Stimulated activated CD8-positive, alpha-beta memory T cell treated with anti-CD3 and anti-CD28 coated beads, Interleukin-7, amount 100 ng/mL, for 24 hours (primary cell): ENCODE data around the gene AFAP1L1.

Source experiments
- DNase-seq: peaks from one replicate; pipeline ENCODE4 v3.0.0-alpha.2; 2020; ENCODE audit warnings: low read depth

The AFAP1L1 gene

DNA sequence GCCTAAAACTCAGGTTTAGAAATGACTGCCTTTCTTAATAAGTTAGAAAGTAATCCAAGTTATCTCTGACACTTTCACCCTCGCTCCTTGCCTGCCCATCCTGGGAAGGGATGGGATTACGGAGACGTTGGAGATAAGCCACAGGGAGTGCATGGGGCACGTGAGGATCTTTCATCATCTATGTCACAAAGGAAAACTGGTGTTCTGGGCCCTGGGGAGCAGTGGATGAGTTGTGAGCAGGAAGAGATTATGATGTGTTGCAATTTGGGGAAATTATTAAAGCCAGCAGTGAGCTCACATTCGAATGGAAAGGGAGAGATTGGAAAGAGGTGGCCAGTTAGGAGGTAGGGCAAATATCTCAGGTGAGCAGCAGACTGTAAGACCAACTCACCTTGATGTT is 12.8 kb downstream of the AFAP1L1 start:
- DNase-seq, result no peak

DNA sequence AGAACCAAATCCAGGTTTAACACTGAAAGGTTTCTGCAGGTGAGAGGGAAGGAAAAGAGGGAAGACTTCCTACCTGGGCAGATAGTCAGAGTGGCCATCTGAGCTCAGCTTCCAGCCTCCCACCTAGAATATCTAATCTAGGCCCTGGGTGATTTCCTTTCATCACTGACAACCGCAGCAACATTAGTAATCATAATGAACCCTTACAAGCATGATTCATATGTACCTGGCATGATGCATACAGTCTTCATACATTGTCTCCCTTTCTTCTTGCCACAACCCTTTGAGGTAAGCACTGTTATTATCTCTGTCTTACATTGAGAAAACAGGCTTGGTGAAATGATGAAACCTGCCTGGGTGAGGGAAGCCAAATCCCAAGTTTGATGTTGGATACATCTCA is 13.5 kb downstream of the AFAP1L1 start:
- no peak for DNase-seq

- DNase-seq, result no peak
Measured at GRCh38 chr5:149288436-149288835, 16.8 kb downstream of the AFAP1L1 start.

DNA sequence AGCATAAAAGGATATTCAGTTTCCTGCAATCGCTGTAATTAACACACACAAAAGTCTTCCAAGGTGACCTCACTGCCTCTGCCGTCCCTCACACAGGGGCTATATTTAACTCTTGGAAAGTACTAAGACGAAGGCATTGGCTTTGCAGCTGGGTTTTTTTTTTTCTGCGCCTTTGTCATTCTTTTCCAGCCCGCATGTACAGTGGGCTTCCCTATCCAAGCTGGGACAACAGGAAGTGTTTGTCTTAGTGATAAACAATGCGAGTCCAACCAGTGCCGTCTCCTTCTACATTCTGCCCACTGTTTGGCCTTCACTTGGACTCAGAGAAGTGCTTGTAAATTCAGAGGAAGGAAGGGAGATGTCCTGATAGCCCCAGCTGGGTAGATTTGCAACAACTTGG is 17.6 kb downstream of the AFAP1L1 start:
- DNase-seq, result no peak

GRCh38 chr5:149294872-149295829 is 23.5 kb downstream of the AFAP1L1 start:
- DNase-seq, result no peak

GRCh38 chr5:149297340-149298025 is 25.8 kb downstream of the AFAP1L1 start:
- DNase-seq, result no peak

DNA sequence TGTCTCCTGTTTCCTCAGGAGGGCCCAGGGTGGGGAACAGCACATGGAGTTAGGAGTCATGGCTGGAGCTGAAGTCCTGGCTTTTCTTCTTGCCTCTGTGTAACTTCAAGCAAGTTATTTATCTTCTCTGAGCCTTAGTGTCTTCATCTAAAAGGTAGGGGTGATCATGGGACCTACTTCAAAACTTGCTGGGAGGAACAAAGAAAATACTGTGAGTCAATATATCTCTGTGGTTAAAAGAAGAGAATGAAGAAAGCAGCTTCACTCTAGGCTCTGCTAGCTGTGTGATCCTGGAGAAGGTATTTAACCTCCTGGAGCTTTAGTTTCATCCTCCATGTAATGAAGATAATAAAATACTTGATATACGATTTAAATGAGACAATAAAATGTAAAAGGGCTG is 26.5 kb downstream of the AFAP1L1 start:
- no peak for DNase-seq

DNA sequence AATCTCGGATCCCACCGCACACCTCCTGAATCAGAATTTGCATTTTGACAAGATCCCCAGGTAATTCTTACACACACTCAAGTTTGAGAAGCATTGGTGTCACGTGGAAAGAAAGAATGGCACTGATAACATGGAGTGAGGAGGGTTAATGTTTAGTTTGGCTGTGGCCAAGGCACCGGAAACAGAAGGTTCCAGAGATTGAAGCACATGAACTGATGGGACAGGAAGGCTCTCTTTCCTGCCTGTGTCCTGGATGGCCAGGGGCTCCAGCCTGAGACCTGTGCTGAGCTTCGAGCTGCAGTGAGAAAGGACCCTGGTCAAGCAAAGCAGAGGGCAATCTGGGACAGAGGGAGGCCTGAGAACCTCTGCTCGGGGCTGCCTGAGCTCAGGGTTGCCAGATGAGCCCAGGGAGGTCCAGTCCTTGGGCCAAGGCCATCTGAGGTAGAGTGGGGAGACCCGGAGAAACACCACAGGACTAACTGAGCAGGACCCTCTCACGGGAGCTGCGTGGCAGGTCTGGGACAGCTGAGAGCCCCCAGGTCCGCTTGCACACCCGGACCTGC is 27.3 kb downstream of the AFAP1L1 start:
- DNase-seq, result no peak

- DNase-seq, result no peak
Measured at GRCh38 chr5:149299451-149300054, 27.9 kb downstream of the AFAP1L1 start.

DNA sequence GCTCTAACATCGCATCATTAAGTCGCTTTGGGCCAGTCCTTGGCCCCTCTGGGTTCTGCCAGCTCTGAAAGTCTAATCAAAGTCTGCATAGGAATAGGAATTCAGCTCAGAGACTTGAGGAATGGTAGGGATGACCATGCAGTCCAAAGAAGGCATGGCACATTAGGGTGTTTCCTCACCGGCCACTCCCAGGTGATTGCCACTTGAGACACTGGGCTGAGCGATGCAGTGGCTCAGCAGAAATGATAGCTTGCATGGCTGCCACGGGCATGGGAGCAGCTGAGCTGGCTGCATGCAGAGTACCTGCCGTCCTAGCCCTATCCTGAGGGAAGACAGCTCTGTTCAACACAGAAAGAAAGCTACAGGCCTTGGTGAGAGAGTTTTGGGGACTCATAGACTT is 28.8 kb downstream of the AFAP1L1 start:
- DNase-seq, result no peak

- no peak for DNase-seq
Measured at GRCh38 chr5:149301049-149301743, 29.5 kb downstream of the AFAP1L1 start.

GRCh38 chr5:149301744-149302380 is 30.2 kb downstream of the AFAP1L1 start:
- DNase-seq, result no peak

GRCh38 chr5:149302641-149303040 is 31.0 kb downstream of the AFAP1L1 start:
- DNase-seq, result no peak

- DNase-seq, result no peak
Measured at GRCh38 chr5:149303210-149303609, 31.6 kb downstream of the AFAP1L1 start.

DNA sequence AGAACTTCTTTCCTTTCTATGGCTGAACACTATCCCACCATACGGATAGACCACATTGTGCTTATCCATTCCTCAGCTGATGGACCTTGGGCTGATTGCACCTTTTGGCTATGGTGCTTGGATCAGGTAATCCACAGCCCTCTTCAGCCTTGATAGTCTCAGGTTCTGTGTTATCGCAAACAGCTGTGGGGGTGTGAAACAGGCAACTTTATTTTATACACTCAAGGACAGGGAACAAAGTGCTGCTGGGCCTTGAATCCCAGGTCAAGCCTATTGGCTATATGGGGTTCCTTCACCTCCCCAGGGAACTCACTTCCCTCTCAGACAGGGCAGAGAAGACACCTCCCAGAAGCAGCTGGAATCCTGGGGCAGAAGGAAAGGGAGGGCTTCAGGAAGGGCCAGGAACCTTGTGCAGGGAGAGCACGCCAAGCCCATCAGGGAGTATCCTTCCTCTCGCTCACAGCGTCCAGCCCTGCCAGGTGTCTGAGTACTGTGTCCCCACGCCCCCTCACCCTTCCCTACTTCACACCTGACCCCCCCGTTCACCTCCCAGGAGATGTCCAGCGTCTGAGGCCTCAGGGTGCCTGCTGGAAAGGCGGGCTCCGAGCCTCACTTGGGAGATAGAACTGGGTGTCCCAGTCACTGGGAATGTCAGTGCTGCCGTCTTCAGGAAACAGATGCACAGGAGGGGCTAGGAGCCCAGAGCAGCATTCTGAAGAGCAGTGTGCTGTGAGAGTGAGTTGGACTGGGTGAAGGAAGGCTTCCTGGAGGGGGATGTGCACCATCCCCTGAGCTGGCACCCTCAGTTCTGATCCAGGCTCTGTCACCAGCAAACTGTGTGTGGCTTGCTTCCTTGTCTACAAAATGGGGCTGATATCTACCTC is 32.8 kb downstream of the AFAP1L1 start:
- no peak for DNase-seq

DNA sequence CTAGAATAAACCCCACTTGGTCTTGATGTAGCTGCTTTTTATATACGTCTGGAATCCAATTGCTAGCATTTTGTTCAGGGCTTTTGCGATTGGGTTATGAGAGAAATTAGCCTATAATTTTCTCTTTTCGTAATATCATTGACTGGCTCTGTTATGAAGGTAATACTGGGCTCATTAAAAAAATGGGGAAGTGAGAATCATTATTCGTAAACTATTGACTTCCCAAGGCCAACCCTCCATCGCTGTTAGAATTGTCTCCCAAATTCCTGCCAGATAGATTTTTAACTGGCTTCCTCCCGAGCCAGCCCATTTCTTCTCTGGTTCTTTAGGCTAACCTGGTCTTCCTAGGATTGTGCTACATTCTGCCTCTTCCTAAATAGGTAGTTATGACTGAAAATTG is 37.7 kb downstream of the AFAP1L1 start:
- DNase-seq, result no peak

DNA sequence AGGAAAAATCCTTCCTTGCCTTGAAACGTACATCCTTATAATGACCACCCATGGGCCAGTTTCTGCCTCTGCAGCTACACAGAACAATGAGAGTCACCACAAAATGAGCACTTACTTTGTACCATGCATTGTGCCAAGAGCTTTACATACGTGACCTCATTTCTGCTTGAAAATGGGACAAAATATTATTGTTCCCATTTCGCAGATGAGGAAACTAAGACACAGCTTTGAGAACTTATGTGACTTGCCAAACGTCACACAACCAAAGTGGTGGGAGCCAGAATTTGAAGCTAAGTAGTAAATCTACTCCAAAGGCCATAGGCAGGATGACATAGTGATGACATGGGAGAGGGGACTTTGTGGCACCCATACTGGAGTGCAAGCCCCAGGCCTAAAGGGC is 38.8 kb downstream of the AFAP1L1 start:
- DNase-seq, result no peak

GRCh38 chr5:149310947-149311658 is 39.4 kb downstream of the AFAP1L1 start:
- DNase-seq, result no peak

GRCh38 chr5:149313151-149313841 is 41.6 kb downstream of the AFAP1L1 start:
- no peak for DNase-seq
